Trophoblast cell (in vitro differentiated cells and primary cell): ENCODE data around the gene REV1.

Experiments
- DNase-seq, 2 donors: peaks; one replicate each; pipeline ENCODE4 v3.0.0-alpha.2; 2016
- H2AFZ ChIP-seq: 2 replicates; pipeline ENCODE4 v1.6.1; 2013; ENCODE audit warnings: low read length, moderate library complexity, mild to moderate bottlenecking; ENCODE audit not compliant: insufficient read depth, poor library complexity
- H2AK5ac ChIP-seq: 2 replicates; pipeline ENCODE4 v1.6.1; 2013; ENCODE audit warnings: mild to moderate bottlenecking, low read length
- H2BK120ac ChIP-seq: 2 replicates; pipeline ENCODE4 v1.6.1; 2013; ENCODE audit warnings: low read length, mild to moderate bottlenecking, moderate library complexity; ENCODE audit not compliant: insufficient read depth, poor library complexity
- H2BK12ac ChIP-seq: 2 replicates; pipeline ENCODE4 v1.6.1; 2013; ENCODE audit warnings: mild to moderate bottlenecking, low read length, moderate library complexity
- H2BK5ac ChIP-seq: 2 replicates; pipeline ENCODE4 v1.6.1; 2013; ENCODE audit warnings: low read length, low read depth, moderate library complexity, mild to moderate bottlenecking; ENCODE audit not compliant: poor library complexity
- H3K14ac ChIP-seq: 2 replicates; pipeline ENCODE4 v1.6.1; 2013; ENCODE audit warnings: mild to moderate bottlenecking, low read length
- H3K18ac ChIP-seq: 2 replicates; pipeline ENCODE4 v1.6.1; 2013; ENCODE audit warnings: mild to moderate bottlenecking, low read length
- H3K23ac ChIP-seq: 2 replicates; pipeline ENCODE4 v1.6.1; 2013; ENCODE audit warnings: low read length
- H3K27ac ChIP-seq: 2 replicates; pipeline ENCODE4 v1.5.1; 2013; ENCODE audit warnings: low read depth, mild to moderate bottlenecking, inconsistent platforms, low read length, moderate library complexity
- H3K27me3 ChIP-seq: 2 replicates; pipeline ENCODE4 v1.6.1; 2013; ENCODE audit warnings: inconsistent platforms, mild to moderate bottlenecking, low read length, moderate library complexity; ENCODE audit not compliant: insufficient read depth
- H3K36me3 ChIP-seq, 2 experiments: 1 replicate in 1 of 2; 2 replicates in 1 of 2; pipeline ENCODE4 v1.6.1; 2013; ENCODE audit warnings: low read length in 2 of 2, mild to moderate bottlenecking in 2 of 2, moderate library complexity in 1 of 2; ENCODE audit not compliant: insufficient read depth in 2 of 2, control insufficient read depth in 1 of 2
- H3K4ac ChIP-seq: 2 replicates; pipeline ENCODE4 v1.6.1; 2013; ENCODE audit warnings: low read depth, mild to moderate bottlenecking, low read length, moderate library complexity
- H3K4me1 ChIP-seq, 2 experiments: 1 replicate in 1 of 2; 2 replicates in 1 of 2; pipeline ENCODE4 v1.6.1; 2013; ENCODE audit warnings: low read length in 2 of 2, mild to moderate bottlenecking in 2 of 2, moderate library complexity in 1 of 2; ENCODE audit not compliant: insufficient read depth in 2 of 2, control insufficient read depth in 1 of 2
- H3K4me2 ChIP-seq: 2 replicates; pipeline ENCODE4 v1.6.1; 2013; ENCODE audit warnings: inconsistent platforms, mild to moderate bottlenecking, low read length, moderate library complexity
- H3K4me3 ChIP-seq: 2 replicates; pipeline ENCODE4 v1.5.1; 2013; ENCODE audit warnings: mild to moderate bottlenecking, low read depth, low read length, inconsistent platforms
- H3K79me1 ChIP-seq: one replicate; pipeline ENCODE4 v1.6.1; 2013; ENCODE audit warnings: low read length
- H3K79me2 ChIP-seq: 2 replicates; pipeline ENCODE4 v1.6.1; 2013; ENCODE audit warnings: low read length, mild to moderate bottlenecking; ENCODE audit not compliant: control insufficient read depth, insufficient read depth, poor library complexity
- H3K9ac ChIP-seq: 2 replicates; pipeline ENCODE4 v1.6.1; 2013; ENCODE audit warnings: mild to moderate bottlenecking, low read length
- H3K9me3 ChIP-seq: 2 replicates; pipeline ENCODE4 v1.6.1; 2013; ENCODE audit warnings: low read depth, mild to moderate bottlenecking, control low read depth, inconsistent platforms, low read length; ENCODE audit not compliant: insufficient read depth
- H4K12ac ChIP-seq: 2 replicates; pipeline ENCODE4 v1.6.1; 2013; ENCODE audit warnings: low read depth, mild to moderate bottlenecking, low read length, moderate library complexity
- H4K8ac ChIP-seq: 2 replicates; pipeline ENCODE4 v1.6.1; 2013; ENCODE audit warnings: low read depth, mild to moderate bottlenecking, low read length, moderate library complexity
- H4K91ac ChIP-seq: one replicate; pipeline ENCODE4 v1.6.1; 2013; ENCODE audit warnings: low read depth, mild to moderate bottlenecking, low read length, moderate library complexity
- WGBS: extraction: QIAGEN DNeasy Blood & Tissue Kit; methylation state at CpG from one replicate; pipeline ENCODE4 v1.1.7; 2013; ENCODE audit warnings: missing lambda C conversion rate; ENCODE audit not compliant: insufficient read length, insufficient coverage; ENCODE audit errors: extremely low coverage; 5-methylcytosine and 5-hydroxymethylcytosine counted together

REV1 gene

DNA sequence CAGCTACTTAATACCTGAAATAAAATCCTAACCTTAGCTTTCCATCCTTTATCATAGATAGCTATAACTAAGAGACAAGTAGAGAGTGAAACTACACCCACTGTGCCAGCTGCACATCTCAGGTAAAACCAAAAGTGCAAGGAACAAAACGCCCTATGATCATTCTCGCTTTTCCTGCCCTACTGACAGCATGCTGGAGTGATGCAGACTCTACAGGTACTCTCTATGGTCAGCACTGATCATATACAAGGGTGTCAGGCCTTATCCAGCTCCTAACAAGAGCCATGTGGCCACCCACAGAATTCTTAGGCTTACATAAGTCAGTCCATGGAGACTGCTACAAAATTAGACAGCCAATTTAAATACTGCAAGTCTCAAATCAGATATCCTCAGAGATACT lies 45.6 kb downstream of the REV1 start:
- peaks cover 11 to 14% of the 10 kb centered on the region in 2 experiments for H3K36me3 ChIP-seq
- no peak for DNase-seq

GRCh38 chr2:99442837-99443236 lies 47.0 kb downstream of the REV1 start:
- Histone ChIP-seq H3K18ac (no peak overlapping the region), H4K8ac (no peak overlapping the region), H3K4ac (no peak overlapping the region), H3K9me3 (no peaks in the 10 kb centered on the region), H3K79me2 (no peaks in the 10 kb centered on the region), H2BK12ac (no peak overlapping the region), H2BK5ac (no peak overlapping the region), H3K9ac (no peak overlapping the region), H3K14ac (no peak overlapping the region), H3K4me2 (no peak overlapping the region), H3K36me3 (peaks cover 10 to 15% of the 10 kb centered on the region in 2 experiments), H4K91ac (no peak overlapping the region), H3K27me3 (no peaks in the 10 kb centered on the region), H2BK120ac (no peak overlapping the region), H3K4me1 (no peaks in the 10 kb centered on the region), H3K4me3 (no peak overlapping the region), H3K23ac (no peak overlapping the region), H2AFZ (no peak overlapping the region), H2AK5ac (no peak overlapping the region), H3K79me1 (no peaks in the 10 kb centered on the region), H3K27ac (no peak overlapping the region), H4K12ac (no peak overlapping the region)
- WGBS, result no CpG with 5 or more reads among the region's 1 CpG
- DNase-seq, result peak in 1 of 2 donors; percentile 12

More for the DNA sequence above, 45.6 kb downstream of the REV1 start:
- Histone ChIP-seq H3K4ac (no peak overlapping the region), H2BK120ac (no peak overlapping the region), H2AK5ac (no peak overlapping the region), H3K4me2 (no peak overlapping the region), H4K8ac (no peak overlapping the region), H3K9me3 (no peaks in the 10 kb centered on the region), H2BK12ac (no peak overlapping the region), H4K12ac (no peak overlapping the region), H3K4me1 (no peaks in the 10 kb centered on the region), H3K18ac (no peak overlapping the region), H3K27me3 (no peaks in the 10 kb centered on the region), H3K9ac (no peak overlapping the region), H2BK5ac (no peak overlapping the region), H3K14ac (no peak overlapping the region), H3K79me1 (no peaks in the 10 kb centered on the region), H3K4me3 (no peak overlapping the region), H3K79me2 (no peaks in the 10 kb centered on the region), H3K27ac (no peak overlapping the region), H3K23ac (no peak overlapping the region), H2AFZ (no peak overlapping the region), H4K91ac (no peak overlapping the region)
- WGBS, result no CpG with 5 or more reads among the region's 2 CpGs

DNA sequence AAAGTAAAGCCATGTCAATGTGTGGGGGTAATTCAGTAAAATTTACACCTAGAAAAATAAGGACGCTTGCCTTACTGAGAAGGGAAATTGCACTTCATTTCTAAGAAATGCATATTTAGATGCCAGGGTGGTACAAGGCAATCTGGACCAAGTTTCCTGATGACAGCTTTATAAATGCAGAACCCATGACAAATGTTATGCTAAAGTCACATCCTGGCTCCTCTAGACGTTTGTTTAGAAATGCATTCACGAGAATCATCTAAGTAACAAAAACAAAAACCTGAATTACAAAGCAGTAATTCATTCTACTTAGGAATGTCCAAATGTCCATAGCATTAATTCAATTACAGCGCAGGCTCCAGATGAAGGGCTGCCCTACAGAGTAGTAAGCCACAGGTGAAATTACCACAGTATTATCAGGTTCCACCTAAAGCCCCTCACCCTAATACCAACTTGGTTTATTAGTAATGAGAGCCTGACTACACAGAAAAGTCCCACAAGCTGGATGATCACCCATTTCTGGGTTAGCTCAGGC lies 49.8 kb downstream of the REV1 start:
- H2BK120ac ChIP-seq, result no peak overlapping the region
- no peak for DNase-seq
- H4K12ac ChIP-seq, result no peak overlapping the region
- H3K9ac ChIP-seq, result no peak overlapping the region
- peaks cover 6 to 14% of the 10 kb centered on the region in 2 experiments for H3K36me3 ChIP-seq
- no peak overlapping the region for H3K23ac ChIP-seq
- no peak overlapping the region for H2AFZ ChIP-seq
- WGBS, result no CpG with 5 or more reads among the region's 4 CpGs
- no peaks in the 10 kb centered on the region for H3K4me1 ChIP-seq
- no peak overlapping the region for H3K4ac ChIP-seq
- no peaks in the 10 kb centered on the region for H3K79me2 ChIP-seq
- H4K91ac ChIP-seq, result no peak overlapping the region
- H3K18ac ChIP-seq, result no peak overlapping the region
- H3K4me3 ChIP-seq, result no peak overlapping the region
- no peak overlapping the region for H3K14ac ChIP-seq
- H3K27ac ChIP-seq, result no peak overlapping the region
- H2AK5ac ChIP-seq, result no peak overlapping the region
- no peak overlapping the region for H4K8ac ChIP-seq
- no peaks in the 10 kb centered on the region for H3K79me1 ChIP-seq
- H3K9me3 ChIP-seq, result no peaks in the 10 kb centered on the region
- H2BK12ac ChIP-seq, result no peak overlapping the region
- no peak overlapping the region for H2BK5ac ChIP-seq
- H3K27me3 ChIP-seq, result no peaks in the 10 kb centered on the region
- no peak overlapping the region for H3K4me2 ChIP-seq

DNA sequence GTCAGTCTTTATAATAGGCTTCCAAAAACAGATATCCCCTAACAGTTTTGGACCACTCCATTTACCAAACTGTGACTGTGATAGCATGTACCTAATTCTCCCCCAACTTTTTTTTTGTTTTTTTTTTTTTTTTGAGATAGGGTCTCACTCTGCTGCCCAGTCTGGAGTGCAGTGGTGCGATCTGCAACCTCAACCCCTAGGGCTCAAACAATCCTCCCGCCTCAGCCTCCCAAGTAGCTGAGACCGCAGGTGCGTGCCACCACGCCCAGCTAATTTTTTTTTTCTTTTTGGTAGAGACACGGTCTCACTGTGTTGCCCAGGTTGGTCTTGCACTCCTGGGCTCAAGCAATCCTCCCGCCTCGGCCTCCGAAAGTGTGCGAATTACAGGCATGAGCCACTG lies 52.9 kb downstream of the REV1 start:
- Histone ChIP-seq H3K36me3 (peaks cover 5 to 10% of the 10 kb centered on the region in 2 experiments), H2BK120ac (no peak overlapping the region), H4K12ac (no peak overlapping the region), H3K4me1 (no peaks in the 10 kb centered on the region), H2BK5ac (no peak overlapping the region), H3K9ac (no peak overlapping the region), H3K4me3 (no peak overlapping the region), H3K4ac (no peak overlapping the region), H3K9me3 (no peaks in the 10 kb centered on the region), H2AFZ (no peak overlapping the region), H3K27ac (no peak overlapping the region), H3K79me2 (no peaks in the 10 kb centered on the region), H2BK12ac (no peak overlapping the region), H3K14ac (no peak overlapping the region), H3K79me1 (no peaks in the 10 kb centered on the region), H4K91ac (no peak overlapping the region), H3K18ac (no peak overlapping the region), H3K23ac (no peak overlapping the region), H3K4me2 (no peak overlapping the region), H4K8ac (no peak overlapping the region), H2AK5ac (no peak overlapping the region), H3K27me3 (no peaks in the 10 kb centered on the region)
- no peak for DNase-seq
- WGBS, result no CpG with 5 or more reads among the region's 10 CpGs
